B cell (primary cell): Measurements from ENCODE around the gene AP1AR. TPM values are rescaled to one million over a fixed set of nuclear protein-coding genes. Genes with fewer than 3 reads are reported as not detected.

Source experiments
- ATAC-seq: fragments of 200-7000 bp; cut with Tn5 transposase; one replicate; pipeline ENCODE4 v1.10.0; 2021; ENCODE audit warnings: low read depth, mild to moderate bottlenecking, moderate number of reproducible peaks, moderate library complexity
- CTCF ChIA-PET: fragments of 350-600 bp; sonication (Branson Sonifier 250); formaldehyde crosslinking; loops from one replicate; lab custom pipeline; 2021; ENCODE audit warnings: antibody characterized with exemption, inconsistent platforms; lab: Charles Lee
- POLR2A ChIA-PET: fragments of 350-600 bp; sonication (Branson Sonifier 250); formaldehyde crosslinking; loops from one replicate; lab custom pipeline; 2021; ENCODE audit warnings: antibody characterized with exemption; lab: Charles Lee
- DNase-seq: peaks from one replicate; pipeline ENCODE4 v3.0.0; 2013
- H2AFZ ChIP-seq: 2 replicates; pipeline ENCODE4 v1.6.1; 2012; ENCODE audit warnings: mild to moderate bottlenecking, low read depth, low read length; ENCODE audit not compliant: insufficient read depth, poor library complexity, severe bottlenecking
- H3K27ac ChIP-seq, 2 donors: 1 replicate in 1 of 2; 2 replicates in 1 of 2; pipeline ENCODE4 v1.5.1; 2012 to 2013; ENCODE audit warnings: low read length in 2 of 2, mild to moderate bottlenecking in 2 of 2, moderate library complexity in 1 of 2
- H3K27me3 ChIP-seq, 4 experiments: fragments of 200-600 bp in 1 of 4; sonication (generic) in 1 of 4; replicated peaks in 1 of 4; 1 replicate in 2 of 4; 2 replicates in 2 of 4; pipeline versions ENCODE4 v1.6.1 to v1.7.0; 2013 to 2016; ENCODE audit warnings: low read length in 3 of 4, mild to moderate bottlenecking in 2 of 4, mixed read lengths in 1 of 4, moderate library complexity in 1 of 4; ENCODE audit not compliant: insufficient read depth in 4 of 4, control insufficient read depth in 3 of 4; ENCODE audit errors: control extremely low read depth in 1 of 4
- H3K36me3 ChIP-seq, 2 experiments: replicated peaks in 1 of 2; 1 replicate in 1 of 2; 2 replicates in 1 of 2; pipeline versions ENCODE4 v1.6.1 to v1.7.1; 2013; ENCODE audit warnings: low read length in 1 of 2; ENCODE audit not compliant: insufficient read depth in 2 of 2, control insufficient read depth in 1 of 2; ENCODE audit errors: control extremely low read depth in 1 of 2, extremely low read depth in 1 of 2
- H3K4me1 ChIP-seq, 2 donors: fragments of 200-600 bp in 1 of 2; sonication (generic) in 1 of 2; 1 replicate in 1 of 2; 2 replicates in 1 of 2; pipeline versions ENCODE4 v1.5.1 to v1.6.1; 2013 to 2017; ENCODE audit warnings: low read length in 2 of 2; ENCODE audit not compliant: control insufficient read depth in 2 of 2, insufficient read depth in 2 of 2
- H3K4me2 ChIP-seq: replicated peaks from 2 replicates; pipeline ENCODE3; 2012; ENCODE audit warnings: mild to moderate bottlenecking, low read depth, low read length; ENCODE audit not compliant: poor library complexity, severe bottlenecking
- H3K4me3 ChIP-seq, 5 experiments: fragments of 200-600 bp in 1 of 5; sonication (generic) in 1 of 5; 1 replicate in 3 of 5; 2 replicates in 2 of 5; pipeline versions ENCODE4 v1.5.1 to v1.7.0; 2011 to 2016; ENCODE audit warnings: low read length in 4 of 5, mild to moderate bottlenecking in 4 of 5, low read depth in 2 of 5, control low read depth in 1 of 5, moderate library complexity in 1 of 5; ENCODE audit not compliant: insufficient read depth in 1 of 5; ENCODE audit errors: control extremely low read depth in 1 of 5, extremely low read depth in 1 of 5
- H3K79me2 ChIP-seq: fragments of 200-600 bp; sonication (generic); one replicate; pipeline ENCODE4 v1.6.0; 2016; ENCODE audit warnings: low read length; ENCODE audit not compliant: control insufficient read depth, insufficient read depth
- H3K9ac ChIP-seq: fragments of 200-600 bp; sonication (generic); 2 replicates; pipeline ENCODE4 v1.6.1; 2017; ENCODE audit warnings: mild to moderate bottlenecking, low read length, moderate library complexity
- H3K9me3 ChIP-seq, 3 donors: one replicate each; pipeline versions ENCODE4 v1.6.1 to v1.7.1; 2013; ENCODE audit warnings: low read length in 2 of 3; ENCODE audit not compliant: control insufficient read depth in 2 of 3, insufficient read depth in 1 of 3; ENCODE audit errors: control extremely low read depth in 1 of 3
- H4K20me1 ChIP-seq: 2 replicates; pipeline ENCODE4 v1.6.0; 2012; ENCODE audit warnings: mild to moderate bottlenecking, low read length; ENCODE audit not compliant: insufficient read depth, control insufficient read depth, poor library complexity, severe bottlenecking
- H3K27ac Mint-ChIP-seq: one replicate; pipeline ENCODE4 v1.8.0; 2021; ENCODE audit warnings: mixed read lengths
- H3K27me3 Mint-ChIP-seq: one replicate; pipeline ENCODE4 v1.8.0; 2021; ENCODE audit warnings: mixed read lengths
- H3K4me1 Mint-ChIP-seq: one replicate; pipeline ENCODE4 v1.8.0; 2021; ENCODE audit warnings: mixed read lengths
- H3K4me3 Mint-ChIP-seq: one replicate; pipeline ENCODE4 v1.8.0; 2021; ENCODE audit warnings: mixed read lengths
- H3K9me3 Mint-ChIP-seq: one replicate; pipeline ENCODE4 v1.8.0; 2022; ENCODE audit warnings: mixed read lengths; ENCODE audit not compliant: insufficient read depth
- CTCF ChIP-seq: fragments of 200-600 bp; IDR thresholded peaks from one replicate; pipeline ENCODE4 v1.8.0; 2022; ENCODE audit warnings: antibody characterized with exemption, mild to moderate bottlenecking
- EZH2 ChIP-seq: IDR thresholded peaks from 2 replicates; pipeline ENCODE4 v1.6.1; 2012; ENCODE audit warnings: borderline replicate concordance, low read depth, mild to moderate bottlenecking, moderate library complexity, low read length; ENCODE audit not compliant: insufficient read depth, poor library complexity, severe bottlenecking
- WGBS: methylation state at CpG from one replicate; pipeline ENCODE4 v1.1.5; 2013; ENCODE audit warnings: missing lambda C conversion rate; ENCODE audit not compliant: insufficient coverage; 5-methylcytosine and 5-hydroxymethylcytosine counted together
- intact Hi-C: fragments of 100-400 bp; cut with micrococcal nuclease; formaldehyde crosslinking; loops from one replicate; pipeline ENCODE4 v1.10.0; 2022
- polyA plus RNA-seq: library from polyadenylated mRNA; depleted of rRNA; stranded (reverse); fragments of >200 nt; gene quantifications from 2 replicates; pipeline ENCODE4 v1.2.3, GENCODE V29; 2012
- total RNA-seq, 2 donors: library from RNA; stranded (reverse); fragments of 120-200 nt in 1 of 2; gene quantifications; 1 replicate in 1 of 2; 2 replicates in 1 of 2; pipeline versions ENCODE4 v1.2.3 to v1.2.4, GENCODE V29; 2013 to 2022

AP1AR gene
- total and polyA plus RNA-seq, 2 donors (not counting 1 experiment from before 2014, with no cell fraction given), result 3.4 to 20.3 TPM

- Histone ChIP-seq H3K4me2 (no peak overlapping the region), H3K27me3 (no peaks in the 10 kb centered on the region), H4K20me1 (no peaks in the 10 kb centered on the region), H3K36me3 (no peaks in the 10 kb centered on the region), H3K9ac (no peak overlapping the region), H3K79me2 (no peaks in the 10 kb centered on the region), H3K4me3 (no peak overlapping the region), H3K9me3 (no peaks in the 10 kb centered on the region), H2AFZ (no peak overlapping the region), H3K4me1 (no peaks in the 10 kb centered on the region), H3K27ac (no peak overlapping the region)
- Mint-ChIP-seq H3K27ac (no peak overlapping the region), H3K9me3 (no peaks in the 10 kb centered on the region), H3K4me3 (no peak overlapping the region), H3K4me1 (no peaks in the 10 kb centered on the region), H3K27me3 (no peaks in the 10 kb centered on the region)
- CTCF ChIA-PET, result no interaction called here
- ATAC-seq, result no peak
- intact Hi-C loops, result no loop called here
- no CpG with 5 or more reads among the region's 1 CpG for WGBS
- TF ChIP-seq CTCF, result no peak
- no peak for TF ChIP-seq EZH2
- POLR2A ChIA-PET, result no interaction called here
- no peak for DNase-seq
Measured at GRCh38 chr4:112184438-112184837, 47.1 kb upstream of the AP1AR start.

GRCh38 chr4:112185334-112185733 is 46.3 kb upstream of the AP1AR start:
- Mint-ChIP-seq H3K9me3 (no peaks in the 10 kb centered on the region), H3K4me3 (no peak overlapping the region), H3K27me3 (no peaks in the 10 kb centered on the region), H3K27ac (no peak overlapping the region), H3K4me1 (no peaks in the 10 kb centered on the region)
- Histone ChIP-seq H4K20me1 (no peaks in the 10 kb centered on the region), H3K79me2 (no peaks in the 10 kb centered on the region), H3K27me3 (no peaks in the 10 kb centered on the region), H3K4me1 (no peaks in the 10 kb centered on the region), H3K9me3 (no peaks in the 10 kb centered on the region), H2AFZ (no peak overlapping the region), H3K36me3 (no peaks in the 10 kb centered on the region), H3K9ac (no peak overlapping the region), H3K4me2 (no peak overlapping the region), H3K27ac (no peak overlapping the region), H3K4me3 (no peak overlapping the region)
- POLR2A ChIA-PET, result no interaction called here
- no peak for TF ChIP-seq CTCF
- no peak for TF ChIP-seq EZH2
- intact Hi-C loops, result no loop called here
- DNase-seq (no peak), ATAC-seq (no peak)
- WGBS, result no CpG with 5 or more reads among the region's 2 CpGs
- CTCF ChIA-PET, result interaction anchor here (0.6 kb wide), 2 partner anchors 168 to 323 kb away, joined by 3 to 4 read pairs; no protein-coding TSS in a partner anchor
